Natural killer cell (primary cell): Measurements from ENCODE around the gene NATD1. TPM values are rescaled to one million over a fixed set of nuclear protein-coding genes. Genes with fewer than 3 reads are reported as not detected.

ENCODE experiments used
- ATAC-seq, 3 donors: fragments of 150-1000 bp in 2 of 3; fragments of 200-7000 bp in 1 of 3; cut with Tn5 transposase; 1 replicate in 1 of 3; 2 replicates in 2 of 3; pipeline ENCODE4 v1.10.0; 2021; ENCODE audit warnings: mild to moderate bottlenecking in 2 of 3, moderate library complexity in 2 of 3
- DNase-seq, 2 donors: peaks; one replicate each; pipeline versions ENCODE4 v3.0.0 to v3.0.0-alpha.2; 2013 to 2021; ENCODE audit warnings: mixed read lengths in 1 of 2
- H3K27ac ChIP-seq: one replicate; pipeline ENCODE4 v1.5.1; 2013; ENCODE audit warnings: mild to moderate bottlenecking, low read length
- H3K27me3 ChIP-seq: one replicate; pipeline ENCODE4 v1.6.1; 2013; ENCODE audit warnings: low read length; ENCODE audit not compliant: control insufficient read depth, insufficient read depth
- H3K36me3 ChIP-seq: one replicate; pipeline ENCODE4 v1.6.1; 2013; ENCODE audit warnings: low read length; ENCODE audit not compliant: control insufficient read depth, insufficient read depth
- H3K4me1 ChIP-seq: one replicate; pipeline ENCODE4 v1.6.1; 2013; ENCODE audit warnings: low read length; ENCODE audit not compliant: control insufficient read depth, insufficient read depth
- H3K4me3 ChIP-seq: one replicate; pipeline ENCODE4 v1.5.1; 2013; ENCODE audit warnings: low read length
- H3K9me3 ChIP-seq: one replicate; pipeline ENCODE4 v1.6.1; 2013; ENCODE audit warnings: low read length; ENCODE audit not compliant: control insufficient read depth, insufficient read depth
- H3K27ac Mint-ChIP-seq, 2 donors: one replicate each; pipeline ENCODE4 v1.8.0; 2022; ENCODE audit warnings: mild to moderate bottlenecking in 2 of 2, mixed read lengths in 2 of 2, moderate library complexity in 1 of 2
- H3K27me3 Mint-ChIP-seq, 2 donors: one replicate each; pipeline ENCODE4 v1.8.0; 2022; ENCODE audit warnings: low read depth in 2 of 2, mixed read lengths in 2 of 2
- H3K36me3 Mint-ChIP-seq: one replicate; pipeline ENCODE4 v1.8.0; 2022; ENCODE audit warnings: mixed read lengths
- H3K4me1 Mint-ChIP-seq, 2 donors: one replicate each; pipeline ENCODE4 v1.8.0; 2022; ENCODE audit warnings: mixed read lengths in 2 of 2
- H3K4me3 Mint-ChIP-seq: one replicate; pipeline ENCODE4 v1.8.0; 2022; ENCODE audit warnings: mild to moderate bottlenecking, moderate library complexity, mixed read lengths
- H3K9me3 Mint-ChIP-seq, 2 donors: one replicate each; pipeline ENCODE4 v1.8.0; 2022; ENCODE audit warnings: mixed read lengths in 2 of 2
- CTCF ChIP-seq: fragments of 200-600 bp; IDR thresholded peaks from one replicate; pipeline ENCODE4 v1.8.0; 2022; ENCODE audit warnings: antibody characterized with exemption
- WGBS: methylation state at CpG from one replicate; pipeline ENCODE4 v1.1.7; 2013; ENCODE audit warnings: missing lambda C conversion rate; ENCODE audit not compliant: insufficient coverage; 5-methylcytosine and 5-hydroxymethylcytosine counted together
- intact Hi-C: fragments of 100-400 bp; cut with micrococcal nuclease; formaldehyde crosslinking; loops from one replicate; pipeline ENCODE4 v1.14.2; 2022
- total RNA-seq, 4 donors: library from RNA; stranded (reverse); fragments of 120-200 nt in 1 of 4; gene quantifications; one replicate each; pipeline versions ENCODE4 v1.2.3 to v1.2.4, GENCODE V29; 2013 to 2022

Gene NATD1
- total RNA-seq, 3 donors from 2014 or later (not counting 1 experiment from before 2014, with no cell fraction given): 10.9 to 16.3 (median 14.1) TPM

- H3K9me3 Mint-ChIP-seq: no peaks in the 10 kb centered on the region
- no peaks in the 10 kb centered on the region for H3K36me3 Mint-ChIP-seq
- intact Hi-C loops: loop anchor here (5.0 kb wide), 1 partner anchor 58 kb away; no protein-coding TSS in a partner anchor
- DNase-seq (no peak), ATAC-seq (no peak)
- H3K4me1 Mint-ChIP-seq: peaks cover 45 to 51% of the 10 kb centered on the region in 2 donors
- H3K4me3 Mint-ChIP-seq: no peak overlapping the region
- no peak overlapping the region for H3K27ac Mint-ChIP-seq
- peaks cover 8% of the 10 kb centered on the region for H3K36me3 ChIP-seq
- H3K27me3 ChIP-seq: no peaks in the 10 kb centered on the region
- no peaks in the 10 kb centered on the region for H3K27me3 Mint-ChIP-seq
- no peaks in the 10 kb centered on the region for H3K9me3 ChIP-seq
- peaks cover 25% of the 10 kb centered on the region for H3K4me1 ChIP-seq
- no peak for TF ChIP-seq CTCF
- H3K27ac ChIP-seq: no peak overlapping the region
- WGBS: 94% methylated on average over 17 of the region's 17 CpGs
- H3K4me3 ChIP-seq: no peak overlapping the region
Observed at GRCh38 chr17:21209511-21210175, 43.6 kb downstream of the NATD1 start.

- H3K4me1 Mint-ChIP-seq: peaks cover 45 to 56% of the 10 kb centered on the region in 2 donors
- H3K4me1 ChIP-seq: peaks cover 23% of the 10 kb centered on the region
- no peaks in the 10 kb centered on the region for H3K27me3 ChIP-seq
- no peak for TF ChIP-seq CTCF
- no peaks in the 10 kb centered on the region for H3K36me3 Mint-ChIP-seq
- no peaks in the 10 kb centered on the region for H3K9me3 Mint-ChIP-seq
- no peaks in the 10 kb centered on the region for H3K9me3 ChIP-seq
- no peak overlapping the region for H3K27ac Mint-ChIP-seq
- no peak overlapping the region for H3K4me3 Mint-ChIP-seq
- no peak overlapping the region for H3K27ac ChIP-seq
- H3K4me3 ChIP-seq: no peak overlapping the region
- WGBS: 91% methylated on average over 7 of the region's 7 CpGs
- ATAC-seq (no peak), DNase-seq (no peak)
- H3K27me3 Mint-ChIP-seq: no peaks in the 10 kb centered on the region
- peaks cover 8% of the 10 kb centered on the region for H3K36me3 ChIP-seq
- intact Hi-C loops: no loop called here
Observed at GRCh38 chr17:21208352-21208751, 44.9 kb downstream of the NATD1 start.

- Mint-ChIP-seq H3K27ac (no peak overlapping the region), H3K36me3 (no peaks in the 10 kb centered on the region), H3K9me3 (no peaks in the 10 kb centered on the region), H3K4me1 (peaks cover 30 to 43% of the 10 kb centered on the region in 2 donors), H3K4me3 (no peak overlapping the region), H3K27me3 (no peaks in the 10 kb centered on the region)
- Histone ChIP-seq H3K4me1 (no peaks in the 10 kb centered on the region), H3K36me3 (peaks cover 8% of the 10 kb centered on the region), H3K27me3 (no peaks in the 10 kb centered on the region), H3K27ac (no peak overlapping the region), H3K9me3 (no peaks in the 10 kb centered on the region), H3K4me3 (no peak overlapping the region)
- no peak for ATAC-seq
- DNase-seq: no peak
- 95% methylated on average over 9 of the region's 9 CpGs for WGBS
- intact Hi-C loops: no loop called here
- TF ChIP-seq CTCF: no peak
Observed at GRCh38 chr17:21204935-21205334, 48.3 kb downstream of the NATD1 start.

GRCh38 chr17:21202512-21202911 is 50.7 kb downstream of the NATD1 start:
- Histone ChIP-seq H3K27me3 (no peaks in the 10 kb centered on the region), H3K36me3 (peaks cover 15% of the 10 kb centered on the region), H3K27ac (no peak overlapping the region), H3K4me1 (no peaks in the 10 kb centered on the region), H3K4me3 (no peak overlapping the region), H3K9me3 (no peaks in the 10 kb centered on the region)
- Mint-ChIP-seq H3K36me3 (no peaks in the 10 kb centered on the region), H3K4me3 (no peak overlapping the region), H3K27me3 (no peaks in the 10 kb centered on the region), H3K9me3 (no peaks in the 10 kb centered on the region), H3K27ac (no peak overlapping the region), H3K4me1 (peaks cover 39 to 51% of the 10 kb centered on the region in 2 donors)
- no peak for ATAC-seq
- DNase-seq: no peak
- 87% methylated on average over 12 of the region's 12 CpGs for WGBS
- no peak for TF ChIP-seq CTCF
- intact Hi-C loops: no loop called here
